ENCODE results near the gene AARS2.

The AARS2 gene

GRCh38 chr6:44294832-44295791 is 18.0 kb downstream of the AARS2 start:
- DNase-seq (ENCODE audit: insufficient read length, low spot score): no peak
- TF ChIP-seq TAF1 (IDR thresholded peaks at IDR 0.05; ENCODE audit: low read depth, low read length): no peak
- TF ChIP-seq POLR2A (IDR thresholded peaks at IDR 0.05; ENCODE audit: low read depth, low read length): no peak
- no peak for TF ChIP-seq POU2F2 (IDR thresholded peaks at IDR 0.05; ENCODE audit: low read depth, low read length)
- TF ChIP-seq SPI1 (IDR thresholded peaks at IDR 0.05; ENCODE audit: low read depth, low read length): no peak
- no peak for TF ChIP-seq PAX5 (IDR thresholded peaks at IDR 0.05; ENCODE audit: insufficient read depth, low read length, severe bottlenecking)
- no peak for TF ChIP-seq POLR2AphosphoS5 (IDR thresholded peaks at IDR 0.05; ENCODE audit: low read depth, low read length)
- FAIRE-seq: no peak

DNA sequence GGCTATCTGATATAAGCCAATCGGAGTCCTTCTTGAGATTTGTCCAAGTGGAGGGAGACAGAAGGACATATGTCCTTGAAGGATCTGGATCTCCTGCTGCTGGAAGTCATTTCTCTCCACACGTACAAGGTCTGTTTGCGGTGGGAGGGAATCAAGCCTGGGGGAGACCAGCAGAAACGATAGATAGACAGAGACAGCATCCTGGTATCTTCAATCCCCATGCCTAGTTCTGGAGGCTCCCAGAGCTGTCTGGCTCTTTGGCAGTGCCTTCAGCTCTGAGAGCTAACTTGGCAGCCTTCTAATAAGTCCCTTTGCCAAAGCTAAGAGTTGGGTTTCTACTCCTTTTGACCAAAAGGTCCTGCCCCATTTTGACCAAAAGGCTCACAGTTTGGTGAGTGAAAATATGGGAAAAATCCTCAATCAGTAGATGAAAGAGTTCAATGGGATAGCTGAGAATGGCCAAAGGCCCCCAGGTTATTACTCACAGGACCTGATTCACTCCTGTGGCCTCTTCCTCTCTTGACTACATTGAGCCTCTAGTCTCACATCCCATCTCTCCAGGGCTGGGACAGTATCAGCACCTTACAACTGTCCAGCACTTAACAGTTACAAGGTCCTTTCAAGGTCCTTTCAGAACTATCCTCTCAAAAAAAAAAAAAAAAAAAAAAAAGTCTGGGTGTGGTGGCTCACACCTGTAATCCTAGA is 20.3 kb downstream of the AARS2 start:
- TF ChIP-seq TAF1 (IDR thresholded peaks at IDR 0.05; ENCODE audit: low read depth, low read length) (no peak), POLR2A (IDR thresholded peaks at IDR 0.05; ENCODE audit: low read depth, low read length) (no peak), POLR2AphosphoS5 (IDR thresholded peaks at IDR 0.05; ENCODE audit: low read depth, low read length) (no peak), POU2F2 (IDR thresholded peaks at IDR 0.05; ENCODE audit: low read depth, low read length) (no peak), SPI1 (IDR thresholded peaks at IDR 0.05; ENCODE audit: low read depth, low read length) (no peak), PAX5 (IDR thresholded peaks at IDR 0.05; ENCODE audit: insufficient read depth, low read length, severe bottlenecking) (no peak)
- FAIRE-seq: no peak
- DNase-seq (ENCODE audit: insufficient read length, low spot score): no peak

DNA sequence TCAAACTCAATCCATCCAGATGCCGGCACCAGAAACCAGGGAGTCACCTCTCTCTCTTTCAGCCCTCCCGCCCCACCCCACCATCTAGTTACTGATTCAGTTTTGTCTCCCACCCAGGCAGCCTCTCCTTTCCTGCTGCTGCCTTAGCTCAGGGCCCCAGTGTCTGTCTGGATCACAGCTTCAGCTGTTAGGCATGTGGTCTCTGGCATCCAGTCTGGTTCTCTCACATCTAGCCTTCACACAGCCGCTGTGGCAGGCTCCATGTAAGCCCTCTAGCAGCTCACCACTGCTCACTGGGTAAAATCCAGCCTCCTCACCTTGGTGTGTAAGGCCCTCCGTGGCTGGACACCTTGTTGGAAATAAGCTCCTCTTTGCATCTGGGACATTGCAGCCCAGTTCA is 21.3 kb downstream of the AARS2 start:
- FAIRE-seq (no peak), DNase-seq (ENCODE audit: insufficient read length, low spot score) (no peak)
- TF ChIP-seq PAX5 (IDR thresholded peaks at IDR 0.05; ENCODE audit: insufficient read depth, low read length, severe bottlenecking) (no peak), SPI1 (IDR thresholded peaks at IDR 0.05; ENCODE audit: low read depth, low read length) (no peak), POU2F2 (IDR thresholded peaks at IDR 0.05; ENCODE audit: low read depth, low read length) (no peak), TAF1 (IDR thresholded peaks at IDR 0.05; ENCODE audit: low read depth, low read length) (no peak), POLR2A (IDR thresholded peaks at IDR 0.05; ENCODE audit: low read depth, low read length) (no peak), POLR2AphosphoS5 (IDR thresholded peaks at IDR 0.05; ENCODE audit: low read depth, low read length) (no peak)

GRCh38 chr6:44289726-44290260 is 23.4 kb downstream of the AARS2 start:
- TF ChIP-seq TAF1 (IDR thresholded peaks at IDR 0.05; ENCODE audit: low read depth, low read length) (no peak), POLR2A (IDR thresholded peaks at IDR 0.05; ENCODE audit: low read depth, low read length) (no peak), POLR2AphosphoS5 (IDR thresholded peaks at IDR 0.05; ENCODE audit: low read depth, low read length) (no peak), SPI1 (IDR thresholded peaks at IDR 0.05; ENCODE audit: low read depth, low read length) (no peak), POU2F2 (IDR thresholded peaks at IDR 0.05; ENCODE audit: low read depth, low read length) (no peak), PAX5 (IDR thresholded peaks at IDR 0.05; ENCODE audit: insufficient read depth, low read length, severe bottlenecking) (no peak)
- FAIRE-seq (no peak), DNase-seq (ENCODE audit: insufficient read length, low spot score) (no peak)

DNA sequence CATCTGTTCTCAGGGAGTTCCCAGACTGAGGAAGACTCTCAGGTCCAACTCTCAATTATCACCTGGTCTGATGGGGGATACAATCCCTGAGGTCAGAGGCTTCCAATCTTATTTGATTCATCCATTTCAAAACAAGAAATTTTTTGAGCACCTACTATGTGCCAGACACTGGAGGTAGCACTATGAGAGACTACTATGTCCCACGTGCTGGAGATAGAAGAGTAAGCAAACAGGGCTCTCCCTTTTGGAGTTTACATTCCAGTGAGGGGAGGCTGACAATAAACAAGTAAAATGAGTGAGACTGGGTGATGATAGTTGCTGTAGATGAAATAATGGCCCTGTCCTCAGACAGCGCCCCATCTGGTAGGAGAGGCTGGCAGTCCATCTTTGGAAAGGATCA is 26.4 kb downstream of the AARS2 start:
- TF ChIP-seq TAF1 (IDR thresholded peaks at IDR 0.05; ENCODE audit: low read depth, low read length) (no peak), SPI1 (IDR thresholded peaks at IDR 0.05; ENCODE audit: low read depth, low read length) (no peak)
- FAIRE-seq (no peak), DNase-seq (ENCODE audit: insufficient read length, low spot score) (no peak)

GRCh38 chr6:44286285-44286565 is 26.9 kb downstream of the AARS2 start:
- FAIRE-seq: no peak
- TF ChIP-seq POLR2AphosphoS5 (IDR thresholded peaks at IDR 0.05; ENCODE audit: low read depth, low read length): no peak
- no peak for TF ChIP-seq PAX5 (IDR thresholded peaks at IDR 0.05; ENCODE audit: insufficient read depth, low read length, severe bottlenecking)
- TF ChIP-seq POLR2A (IDR thresholded peaks at IDR 0.05; ENCODE audit: low read depth, low read length): no peak
- no peak for TF ChIP-seq SPI1 (IDR thresholded peaks at IDR 0.05; ENCODE audit: low read depth, low read length)
- no peak for TF ChIP-seq POU2F2 (IDR thresholded peaks at IDR 0.05; ENCODE audit: low read depth, low read length)
- no peak for TF ChIP-seq TAF1 (IDR thresholded peaks at IDR 0.05; ENCODE audit: low read depth, low read length)
- no peak for DNase-seq (ENCODE audit: insufficient read length, low spot score)

- DNase-seq (ENCODE audit: insufficient read length, low spot score) (no peak), FAIRE-seq (no peak)
- TF ChIP-seq POU2F2 (IDR thresholded peaks at IDR 0.05; ENCODE audit: low read depth, low read length) (no peak), SPI1 (IDR thresholded peaks at IDR 0.05; ENCODE audit: low read depth, low read length) (no peak), PAX5 (IDR thresholded peaks at IDR 0.05; ENCODE audit: insufficient read depth, low read length, severe bottlenecking) (no peak), TAF1 (IDR thresholded peaks at IDR 0.05; ENCODE audit: low read depth, low read length) (no peak), POLR2AphosphoS5 (IDR thresholded peaks at IDR 0.05; ENCODE audit: low read depth, low read length) (no peak), POLR2A (IDR thresholded peaks at IDR 0.05; ENCODE audit: low read depth, low read length) (no peak)
These were observed 27.4 kb downstream of the AARS2 start for GRCh38 chr6:44285552-44286284.

DNA sequence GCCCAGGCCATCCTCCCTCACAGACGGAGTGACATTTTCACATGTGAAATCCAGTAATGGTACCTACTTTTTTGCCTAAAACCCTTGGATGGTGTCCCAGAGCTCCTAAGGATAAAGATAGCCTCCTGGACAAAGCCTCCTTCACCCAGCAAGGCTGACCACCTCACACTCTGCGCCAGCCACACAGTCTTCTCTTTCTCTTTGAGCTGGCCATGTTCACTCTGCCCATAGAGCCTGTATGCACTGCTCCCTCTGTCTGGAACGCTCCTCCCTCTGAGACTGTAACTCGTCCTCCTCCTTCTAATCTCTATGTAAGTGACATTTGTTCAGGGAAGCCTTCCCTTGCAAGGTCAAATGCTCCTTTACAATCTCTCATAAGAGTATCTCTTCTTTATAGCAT is 28.3 kb downstream of the AARS2 start:
- FAIRE-seq (no peak), DNase-seq (ENCODE audit: insufficient read length, low spot score) (no peak)
- TF ChIP-seq TAF1 (IDR thresholded peaks at IDR 0.05; ENCODE audit: low read depth, low read length): no peak
- no peak for TF ChIP-seq PAX5 (IDR thresholded peaks at IDR 0.05; ENCODE audit: insufficient read depth, low read length, severe bottlenecking)
- TF ChIP-seq SPI1 (IDR thresholded peaks at IDR 0.05; ENCODE audit: low read depth, low read length): no peak
- TF ChIP-seq POLR2AphosphoS5 (IDR thresholded peaks at IDR 0.05; ENCODE audit: low read depth, low read length): no peak
- TF ChIP-seq POLR2A (IDR thresholded peaks at IDR 0.05; ENCODE audit: low read depth, low read length): no peak
- TF ChIP-seq POU2F2 (IDR thresholded peaks at IDR 0.05; ENCODE audit: low read depth, low read length): no peak

- FAIRE-seq (no peak), DNase-seq (ENCODE audit: insufficient read length, low spot score) (no peak)
- TF ChIP-seq POU2F2 (IDR thresholded peaks at IDR 0.05; ENCODE audit: low read depth, low read length) (no peak), POLR2AphosphoS5 (IDR thresholded peaks at IDR 0.05; ENCODE audit: low read depth, low read length) (no peak), PAX5 (IDR thresholded peaks at IDR 0.05; ENCODE audit: insufficient read depth, low read length, severe bottlenecking) (no peak), TAF1 (IDR thresholded peaks at IDR 0.05; ENCODE audit: low read depth, low read length) (no peak), POLR2A (IDR thresholded peaks at IDR 0.05; ENCODE audit: low read depth, low read length) (no peak), SPI1 (IDR thresholded peaks at IDR 0.05; ENCODE audit: low read depth, low read length) (no peak)
These were observed 29.0 kb downstream of the AARS2 start for GRCh38 chr6:44284121-44284520.

Data from GM12891 (cell line).